Bronchus fibroblast of lung (primary cell): ENCODE results near the gene OR2J2. TPM values are rescaled to one million over a fixed set of nuclear protein-coding genes. Genes with fewer than 3 reads are reported as not detected.

Experiments used
- total RNA-seq: library from RNA; depleted of rRNA; stranded (reverse); fragments of >200 nt; gene quantifications from 2 replicates; pipeline ENCODE4 v1.2.3, GENCODE V29; 2015

Gene OR2J2
- not detected in 2 replicates for total RNA-seq

GRCh38 chr6:29170607-29171006 lies at the start of gene OR2J2:
Gene OR2J2 (plus strand): TSS chr6:29170907. CDS start chr6:29173636, 2,729 bp downstream.

Other genes with a start within 250 kb of the OR2J2 start
- gene TRIM27, start 246.9 kb upstream of the OR2J2 start, total RNA-seq = 46.5 and 53.0 TPM in 2 replicates
- 0.67 and 0.74 TPM in 2 replicates for gene ZNF311, start 165.6 kb upstream of the OR2J2 start, total RNA-seq
- not detected in 2 replicates for gene OR2W1, start 125.7 kb upstream of the OR2J2 start, total RNA-seq
- not detected in 2 replicates for gene OR2B3, start 83.6 kb upstream of the OR2J2 start, total RNA-seq
- not detected in 2 replicates for gene OR2J1, start 71.4 kb upstream of the OR2J2 start, total RNA-seq
- gene OR2J3, start 62.8 kb upstream of the OR2J2 start, total RNA-seq = not detected in 2 replicates
- gene OR14J1, start 130.8 kb downstream of the OR2J2 start, total RNA-seq = not detected in 2 replicates
- gene OR5V1, start 198.0 kb downstream of the OR2J2 start, total RNA-seq = not detected in 2 replicates
- not detected in 2 replicates for gene OR12D3, start 204.4 kb downstream of the OR2J2 start, total RNA-seq
- gene OR12D2, start 224.7 kb downstream of the OR2J2 start, total RNA-seq = not detected in 2 replicates
- not detected in 2 replicates for gene OR12D1, start 244.0 kb downstream of the OR2J2 start, total RNA-seq